Endodermal cell (in vitro differentiated cells): ENCODE results near the gene OTUD7B. TPM values are rescaled to one million over a fixed set of nuclear protein-coding genes. Genes with fewer than 3 reads are reported as not detected.

ENCODE experiments used
- DNase-seq: peaks from one replicate; pipeline ENCODE4 v3.0.0-alpha.2; 2017
- H3K27ac ChIP-seq: 2 replicates; pipeline ENCODE4 v1.5.1; 2013; ENCODE audit warnings: mild to moderate bottlenecking, low read depth, low read length, moderate library complexity
- H3K27me3 ChIP-seq: 2 replicates; pipeline ENCODE4 v1.6.1; 2013; ENCODE audit warnings: mild to moderate bottlenecking, low read length, moderate library complexity; ENCODE audit not compliant: insufficient read depth, control insufficient read depth, poor library complexity, severe bottlenecking
- H3K36me3 ChIP-seq: 2 replicates; pipeline ENCODE4 v1.7.0; 2013; ENCODE audit warnings: mild to moderate bottlenecking, low read length, moderate library complexity; ENCODE audit not compliant: control insufficient read depth, insufficient read depth
- H3K4me1 ChIP-seq: one replicate; pipeline ENCODE4 v1.7.0; 2013; ENCODE audit warnings: low read length; ENCODE audit not compliant: control insufficient read depth, insufficient read depth
- H3K4me3 ChIP-seq: 2 replicates; pipeline ENCODE4 v1.5.1; 2013; ENCODE audit warnings: mild to moderate bottlenecking, low read length, moderate library complexity
- H3K9ac ChIP-seq: 2 replicates; pipeline ENCODE4 v1.6.1; 2013; ENCODE audit warnings: mild to moderate bottlenecking, low read length, moderate library complexity; ENCODE audit not compliant: poor library complexity, severe bottlenecking; ENCODE audit errors: extremely low read depth
- H3K9me3 ChIP-seq: 2 replicates; pipeline ENCODE4 v1.6.1; 2013; ENCODE audit warnings: mild to moderate bottlenecking, low read length, moderate library complexity; ENCODE audit not compliant: control insufficient read depth
- H3K27ac Mint-ChIP-seq: 2 replicates; pipeline ENCODE4 v1.8.0; 2020; ENCODE audit warnings: mixed read lengths
- H3K27me3 Mint-ChIP-seq: 2 replicates; pipeline ENCODE4 v1.8.0; 2021; ENCODE audit warnings: mild to moderate bottlenecking, mixed read lengths; ENCODE audit not compliant: insufficient read depth
- H3K36me3 Mint-ChIP-seq: 2 replicates; pipeline ENCODE4 v1.8.0; 2020; ENCODE audit warnings: low read depth, mixed read lengths
- H3K4me1 Mint-ChIP-seq: 2 replicates; pipeline ENCODE4 v1.8.0; 2020; ENCODE audit warnings: mixed read lengths
- H3K4me3 Mint-ChIP-seq: 2 replicates; pipeline ENCODE4 v1.8.0; 2020; ENCODE audit warnings: mild to moderate bottlenecking, moderate library complexity, mixed read lengths
- H3K9me3 Mint-ChIP-seq: 2 replicates; pipeline ENCODE4 v1.8.0; 2020; ENCODE audit warnings: mild to moderate bottlenecking, mixed read lengths
- WGBS, 2 experiments: methylation state at CpG; one replicate each; pipeline versions ENCODE4 v1.1.5 to v1.1.7; 2013; ENCODE audit warnings: missing lambda C conversion rate in 2 of 2, mixed read lengths in 1 of 2; ENCODE audit not compliant: insufficient coverage in 1 of 2, insufficient read length in 1 of 2; 5-methylcytosine and 5-hydroxymethylcytosine counted together
- total RNA-seq, 2 donors: library from RNA; stranded (reverse); fragmentation: NEBNext Ultra II Directional in 1 of 2; extraction: Animal tissue kit (Norgen Biotek cat#: 25700) in 1 of 2; gene quantifications; 2 replicates in 1 of 2; 3 replicates in 1 of 2; pipeline ENCODE4 v1.2.1, GENCODE V29; 2021
- TF ChIP-seq, protein P1 (sequence below): fragments of 200-600 bp; sonication (generic); conservative IDR thresholded peaks from 2 replicates; pipeline ENCODE4 v1.5.0; 2021; ENCODE audit warnings: antibody characterized with exemption, mild to moderate bottlenecking

Gene OTUD7B
- total RNA-seq, 2 donors from 2014 or later: 26.6 to 31.1 TPM

GRCh38 chr1:150012611-150013010 lies 2.1 kb upstream of the OTUD7B start:
- no peaks in the 10 kb centered on the region for H3K27me3 ChIP-seq
- Mint-ChIP-seq H3K27ac (no peak overlapping the region), H3K4me1 (peaks cover 26% of the 10 kb centered on the region), H3K36me3 (no peaks in the 10 kb centered on the region), H3K9me3 (no peaks in the 10 kb centered on the region), H3K4me3 (no peak overlapping the region), H3K27me3 (no peaks in the 10 kb centered on the region)
- TF ChIP-seq, protein P1, sequence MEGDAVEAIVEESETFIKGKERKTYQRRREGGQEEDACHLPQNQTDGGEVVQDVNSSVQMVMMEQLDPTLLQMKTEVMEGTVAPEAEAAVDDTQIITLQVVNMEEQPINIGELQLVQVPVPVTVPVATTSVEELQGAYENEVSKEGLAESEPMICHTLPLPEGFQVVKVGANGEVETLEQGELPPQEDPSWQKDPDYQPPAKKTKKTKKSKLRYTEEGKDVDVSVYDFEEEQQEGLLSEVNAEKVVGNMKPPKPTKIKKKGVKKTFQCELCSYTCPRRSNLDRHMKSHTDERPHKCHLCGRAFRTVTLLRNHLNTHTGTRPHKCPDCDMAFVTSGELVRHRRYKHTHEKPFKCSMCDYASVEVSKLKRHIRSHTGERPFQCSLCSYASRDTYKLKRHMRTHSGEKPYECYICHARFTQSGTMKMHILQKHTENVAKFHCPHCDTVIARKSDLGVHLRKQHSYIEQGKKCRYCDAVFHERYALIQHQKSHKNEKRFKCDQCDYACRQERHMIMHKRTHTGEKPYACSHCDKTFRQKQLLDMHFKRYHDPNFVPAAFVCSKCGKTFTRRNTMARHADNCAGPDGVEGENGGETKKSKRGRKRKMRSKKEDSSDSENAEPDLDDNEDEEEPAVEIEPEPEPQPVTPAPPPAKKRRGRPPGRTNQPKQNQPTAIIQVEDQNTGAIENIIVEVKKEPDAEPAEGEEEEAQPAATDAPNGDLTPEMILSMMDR: no peak
- H3K4me3 ChIP-seq: no peak overlapping the region
- H3K4me1 ChIP-seq: peaks cover 10% of the 10 kb centered on the region
- H3K9me3 ChIP-seq: no peaks in the 10 kb centered on the region
- 93 to 100% methylated on average over 1 of the region's 1 CpG for WGBS, 2 experiments
- no peak overlapping the region for H3K27ac ChIP-seq
- DNase-seq: no peak
- no peaks in the 10 kb centered on the region for H3K36me3 ChIP-seq
- no peak overlapping the region for H3K9ac ChIP-seq

DNA sequence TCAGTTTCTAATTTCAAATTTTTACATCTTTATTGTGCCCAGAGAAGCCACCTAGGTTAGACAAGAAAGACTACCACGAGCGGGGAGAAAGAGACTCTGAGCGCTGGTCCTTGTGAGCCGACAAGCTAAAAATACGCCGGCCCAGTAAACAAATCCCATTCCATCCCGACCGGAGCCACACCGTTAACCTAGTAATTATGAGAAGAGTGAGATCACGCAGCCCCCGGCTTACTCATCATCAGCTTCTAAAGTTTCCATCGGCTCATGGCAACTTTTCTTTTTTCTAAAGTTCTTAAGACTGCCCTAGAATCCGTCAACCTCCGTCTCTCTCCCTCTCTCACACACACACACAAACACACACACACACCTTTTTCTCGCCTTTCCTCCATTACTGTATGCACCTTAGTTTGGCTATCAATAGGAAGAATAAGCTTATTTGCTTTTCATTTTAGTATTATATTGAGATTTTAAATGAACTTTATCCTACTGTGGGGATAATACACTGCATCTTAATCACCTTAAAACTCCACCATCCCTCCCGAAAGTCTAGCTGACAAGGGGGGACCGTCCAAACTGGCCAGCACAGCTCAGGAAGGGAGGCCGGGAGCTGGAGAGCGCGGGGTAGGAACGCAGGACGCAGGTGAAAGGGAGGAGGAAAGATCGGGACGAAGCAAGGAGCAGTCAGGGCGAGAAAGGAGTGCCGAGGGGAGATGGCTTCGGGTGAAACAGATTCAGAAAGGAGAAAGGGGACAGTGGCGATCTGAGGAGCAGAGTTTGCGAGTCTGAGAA lies 728 bp downstream of the OTUD7B start:
- Histone ChIP-seq H3K4me3 (peak overlapping the region; percentile 97), H3K4me1 (peaks cover 10% of the 10 kb centered on the region), H3K9ac (peak overlapping the region; percentile 78), H3K27ac (peak overlapping the region; percentile 85), H3K9me3 (no peaks in the 10 kb centered on the region), H3K36me3 (peaks cover 11% of the 10 kb centered on the region), H3K27me3 (no peaks in the 10 kb centered on the region)
- 0% methylated on average over 9 to 29 of the region's 29 CpGs for WGBS, 2 experiments
- DNase-seq: peak; percentile 72
- TF ChIP-seq, protein P1: no peak
- Mint-ChIP-seq H3K27me3 (no peaks in the 10 kb centered on the region), H3K4me1 (peaks cover 27% of the 10 kb centered on the region), H3K36me3 (peaks cover 21% of the 10 kb centered on the region), H3K4me3 (peak overlapping the region; percentile 96), H3K27ac (peak overlapping the region; percentile 98), H3K9me3 (no peaks in the 10 kb centered on the region)

DNA sequence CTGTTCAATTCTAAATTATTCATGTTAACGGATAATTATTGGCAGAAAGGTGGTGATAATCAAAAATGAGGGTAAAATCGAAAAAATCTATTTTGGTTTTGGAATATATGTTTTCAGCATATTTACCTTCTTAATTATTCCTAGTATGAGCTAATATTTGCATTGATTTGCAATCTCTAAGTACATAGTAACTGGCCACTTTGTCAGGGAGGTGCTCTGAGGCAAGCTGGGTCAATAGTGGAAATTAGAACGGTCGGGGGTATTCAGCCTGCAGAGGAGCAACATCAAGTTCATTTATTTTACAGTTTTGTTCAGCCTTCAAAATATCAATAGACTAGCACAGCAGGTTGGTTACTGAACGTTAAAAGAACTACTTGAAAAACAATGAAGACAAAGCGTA lies 1.8 kb downstream of the OTUD7B start:
- H3K27ac Mint-ChIP-seq: peak overlapping the region; percentile 98
- WGBS, 2 experiments: 40 to 56% methylated on average over 3 to 6 of the region's 6 CpGs

More for the DNA sequence above, 1.8 kb downstream of the OTUD7B start:
- peak overlapping the region; percentile 97 for H3K4me3 ChIP-seq
- H3K9ac ChIP-seq: peak overlapping the region; percentile 78
- Mint-ChIP-seq H3K9me3 (no peaks in the 10 kb centered on the region), H3K4me1 (peaks cover 27% of the 10 kb centered on the region), H3K4me3 (peak overlapping the region; percentile 96), H3K36me3 (peaks cover 27% of the 10 kb centered on the region), H3K27me3 (no peaks in the 10 kb centered on the region)
- no peak overlapping the region for H3K27ac ChIP-seq
- TF ChIP-seq, protein P1: no peak
- peaks cover 10% of the 10 kb centered on the region for H3K4me1 ChIP-seq
- peaks cover 14% of the 10 kb centered on the region for H3K36me3 ChIP-seq
- H3K9me3 ChIP-seq: no peaks in the 10 kb centered on the region
- no peak for DNase-seq
- no peaks in the 10 kb centered on the region for H3K27me3 ChIP-seq
